Heart right ventricle (tissue), 16 donors: ENCODE measurements around the gene PPM1B. TPM values are rescaled to one million over a fixed set of nuclear protein-coding genes. Genes with fewer than 3 reads are reported as not detected.
A peak's percentile ranks its signal among the peaks of the same experiment; 100 is the strongest.
"Not testable (repeated sequence)": the region's sequence is repeated elsewhere in the genome, so short reads cannot be mapped to it uniquely, and the experiment has no call there.

ENCODE experiments used
- ATAC-seq, 8 donors: fragments of 200-7000 bp; cut with Tn5 transposase; one replicate each; pipeline ENCODE4 v1.9.1; 2020; ENCODE audit warnings: mild to moderate bottlenecking in 8 of 8, moderate library complexity in 8 of 8, moderate number of reproducible peaks in 1 of 8
- DNase-seq, 2 donors: peaks; one replicate each; pipeline ENCODE4 v3.0.0-alpha.2; 2020
- H3K27ac ChIP-seq, 10 donors: fragments of 200-600 bp; sonication (generic) in 2 of 10; one replicate each; pipeline versions ENCODE4 v1.5.0 to v1.8.0; 2020 to 2022; ENCODE audit warnings: mild to moderate bottlenecking in 3 of 10
- H3K27me3 ChIP-seq, 7 donors: fragments of 200-600 bp; one replicate each; pipeline ENCODE4 v1.8.0; 2021 to 2022; ENCODE audit warnings: mild to moderate bottlenecking in 2 of 7
- H3K36me3 ChIP-seq, 9 donors: fragments of 200-600 bp; sonication (generic) in 1 of 9; one replicate each; pipeline versions ENCODE4 v1.5.0 to v1.8.0; 2020 to 2022; ENCODE audit warnings: mild to moderate bottlenecking in 2 of 9
- H3K4me1 ChIP-seq, 9 donors: fragments of 200-600 bp; sonication (generic) in 1 of 9; one replicate each; pipeline versions ENCODE4 v1.5.0 to v1.8.0; 2020 to 2022; ENCODE audit warnings: mild to moderate bottlenecking in 4 of 9
- H3K4me3 ChIP-seq, 10 donors: fragments of 200-600 bp; sonication (generic) in 2 of 10; one replicate each; pipeline versions ENCODE4 v1.5.0 to v1.8.0; 2020 to 2022; ENCODE audit warnings: mild to moderate bottlenecking in 7 of 10, moderate library complexity in 2 of 10
- H3K9me3 ChIP-seq, 11 donors: fragments of 200-600 bp in 10 of 11; sonication (generic) in 2 of 11; one replicate each; pipeline versions ENCODE4 v1.5.0 to v1.8.0; 2013 to 2022; ENCODE audit warnings: mild to moderate bottlenecking in 2 of 11, control low read depth in 1 of 11, moderate library complexity in 1 of 11
- CTCF ChIP-seq, 9 donors: fragments of 200-600 bp; sonication (generic) in 2 of 9; IDR thresholded peaks; one replicate each; pipeline versions ENCODE4 v1.5.0 to v1.8.0; 2021 to 2022; ENCODE audit warnings: antibody characterized with exemption in 9 of 9, mild to moderate bottlenecking in 5 of 9, moderate library complexity in 1 of 9
- WGBS, 2 donors: extraction: QIAGEN DNeasy Blood & Tissue Kit; methylation state at CpG; one replicate each; pipeline ENCODE4 v1.1.7; 2013; ENCODE audit warnings: inconsistent platforms in 1 of 2; 5-methylcytosine and 5-hydroxymethylcytosine counted together
- intact Hi-C, 10 donors: fragments of 100-400 bp; cut with DNase I; formaldehyde crosslinking; loops; one replicate each; pipeline versions ENCODE4 v1.11.1 to v1.14.2; 2022
- polyA plus RNA-seq, 2 donors: library from polyadenylated mRNA; stranded (reverse); fragments of 200-250 nt; gene quantifications; one replicate each; pipeline ENCODE4 v1.2.3, GENCODE V29; 2013
- total RNA-seq, 10 donors: library from RNA; stranded (reverse); fragmentation: NEBNext Ultra II Directional in 3 of 10; extraction: Animal tissue kit (Norgen Biotek cat#: 25700) in 3 of 10; gene quantifications; one replicate each; pipeline versions ENCODE4 v1.2.1 to v1.2.4, GENCODE V29; 2021 to 2023
- donor health status: Arrhythmogenic right ventricular cardiomyopathy.
- donor health status: ischemic (EF 13 %, LVEDD 7.1; RV severe dilation, severe dysfunction).
- donor health status: healthy with polysubstance abuse.
- donor health status: DM: no; HTN: yes; CAD: no.
- donor health status: DM: no; HTN: no; CAD: no.
- donor health status: ischemic (EF 25% LVEDD 6.9; RV normal size, moderate dysfunction).
- donor health status: ischemic (EF 25% LVEDD 5.7; RV mildly dilated, moderate dysfunction).
- donor health status: healthy.
- donor health status: DM: yes; HTN: yes; CAD: no.
- donor health status: Ischemic cardiomyopathy.
- donor health status: ischemic (EF 35%, LVEDD 5.7; RV mildly dilated, moderate dysfunction).
- donor health status: nonischemic (EF 11% LVEDD 7.7; RV severe dilation, severe dysfunction).
- donor health status: DM: yes; HTN: yes; CAD: no.
- donor health status: PGD.
- donor health status: ischemic (EF 29% LVEDD 5.4; RV normal size, mild dysfunction).
- donor health status: nonischemic (EF 23%, LVEDD 6.1; RV moderate dilation, normal function).

The PPM1B gene
- total and polyA plus RNA-seq, 12 donors, result 20.7 to 69.5 (median 55.2) TPM

GRCh38 chr2:44170311-44170717 is 1.6 kb downstream of the PPM1B start:
- peaks cover 0 to 49% (median 35%) of the 10 kb centered on the region in 9 donors for H3K4me1 ChIP-seq
- H3K36me3 ChIP-seq, result no peaks in the 10 kb centered on the region
- ATAC-seq (no peak), DNase-seq (no peak)
- H3K27me3 ChIP-seq, result peaks cover 0 to 9% (median 0%) of the 10 kb centered on the region in 7 donors
- TF ChIP-seq CTCF (IDR thresholded peaks at IDR 0.05), result no peak
- no peaks in the 10 kb centered on the region for H3K9me3 ChIP-seq
- 2% methylated on average over 3 of the region's 3 CpGs for WGBS, 2 donors
- peak overlapping the region; percentile 77 to 95 (median 86) for H3K4me3 ChIP-seq
- intact Hi-C loops, result no loop called here
- H3K27ac ChIP-seq, result peak overlapping the region in 9 of 10 donors; percentile 76 to 95 (median 93)

GRCh38 chr2:44171018-44171417 is 2.3 kb downstream of the PPM1B start:
- TF ChIP-seq CTCF (IDR thresholded peaks at IDR 0.05), result no peak
- no peak for ATAC-seq
- 15 to 27% methylated on average over 2 of the region's 2 CpGs for WGBS, 2 donors
- H3K27me3 ChIP-seq, result peaks cover 0 to 8% (median 0%) of the 10 kb centered on the region in 7 donors
- intact Hi-C loops, result no loop called here
- peak overlapping the region in 8 of 10 donors; percentile 77 to 95 (median 85) for H3K4me3 ChIP-seq
- DNase-seq, result no peak
- peak overlapping the region in 5 of 10 donors; percentile 76 to 94 (median 93) for H3K27ac ChIP-seq
- no peaks in the 10 kb centered on the region for H3K36me3 ChIP-seq
- H3K4me1 ChIP-seq, result peaks cover 0 to 56% (median 38%) of the 10 kb centered on the region in 9 donors
- H3K9me3 ChIP-seq, result no peaks in the 10 kb centered on the region

- Histone ChIP-seq H3K4me1 (peaks cover 0 to 61% (median 38%) of the 10 kb centered on the region in 9 donors), H3K27ac (peak overlapping the region in 2 of 10 donors; percentile 5 to 93), H3K4me3 (peak overlapping the region in 5 of 10 donors; percentile 77 to 95 (median 89))
- H3K27me3 ChIP-seq, ATAC-seq, H3K9me3 ChIP-seq, DNase-seq, H3K36me3 ChIP-seq, intact Hi-C loops: not testable (repeated sequence)
- 72 to 84% methylated on average over 8 of the region's 8 CpGs for WGBS, 2 donors
Measured at GRCh38 chr2:44171442-44171841, 2.8 kb downstream of the PPM1B start.

GRCh38 chr2:44172576-44172975 is 3.9 kb downstream of the PPM1B start:
- H3K4me3 ChIP-seq, result no peak overlapping the region

More at GRCh38 chr2:44172576-44172975, 3.9 kb downstream of the PPM1B start:
- Histone ChIP-seq H3K27ac (no peak overlapping the region), H3K4me1 (peaks cover 0 to 65% (median 38%) of the 10 kb centered on the region in 9 donors), H3K9me3 (no peaks in the 10 kb centered on the region), H3K27me3 (no peaks in the 10 kb centered on the region), H3K36me3 (peaks cover 0 to under 1% (median 0%) of the 10 kb centered on the region in 9 donors)
- DNase-seq, result no peak
- no peak for ATAC-seq
- no peak for TF ChIP-seq CTCF (IDR thresholded peaks at IDR 0.05)
- WGBS, 2 donors, result 98 to 99% methylated on average over 4 of the region's 4 CpGs
- intact Hi-C loops, result no loop called here
